A673 (cell line): ENCODE measurements around the gene SP8.

Source experiments
- EZH2 ChIP-seq: fragments of 200-600 bp; sonication (generic); IDR thresholded peaks from 2 replicates; pipeline ENCODE4 v1.6.1; 2017; ENCODE audit warnings: borderline replicate concordance, low read depth, mild to moderate bottlenecking, mixed read lengths, antibody characterized with exemption, low read length; ENCODE audit not compliant: poor library complexity, severe bottlenecking
- TF ChIP-seq, protein P1 (sequence below): fragments of 300-800, 200-600 bp; sonication (generic); conservative IDR thresholded peaks from 2 replicates; pipeline ENCODE4 v1.5.1; 2017; ENCODE audit warnings: low read depth, mild to moderate bottlenecking, antibody characterized with exemption, low read length, moderate library complexity, mixed read lengths

DNA sequence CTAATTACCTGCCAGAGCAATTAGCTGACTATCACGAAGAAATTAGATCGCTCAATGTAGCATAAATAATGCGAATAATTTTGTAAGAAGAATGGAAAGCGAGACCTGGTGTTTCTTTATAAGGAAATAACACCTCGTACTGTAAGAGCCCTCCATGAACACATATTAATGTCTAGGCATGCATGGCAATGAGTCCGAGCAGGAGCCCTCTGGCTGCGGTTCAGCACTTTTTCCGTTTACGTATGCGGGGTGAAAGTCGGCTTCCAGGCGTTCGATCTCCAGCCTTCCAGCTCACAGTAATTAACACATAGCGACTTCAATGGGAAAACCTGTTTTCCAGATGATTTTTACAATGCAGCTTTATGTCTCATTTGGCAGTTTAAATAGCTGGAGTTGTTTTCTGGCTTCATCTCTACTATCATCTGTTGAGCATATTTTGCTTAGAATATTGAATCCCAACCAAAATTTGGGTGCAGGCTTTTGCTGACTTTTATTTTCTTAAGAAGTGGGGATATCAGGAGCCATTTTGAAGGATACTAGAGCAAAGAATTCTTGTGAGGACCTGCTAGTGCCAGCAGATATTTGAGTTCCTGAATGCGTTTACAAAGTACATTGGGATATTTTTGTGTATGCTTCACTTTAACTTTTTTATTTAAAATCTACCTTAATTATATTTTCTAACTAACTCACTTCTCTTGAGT lies 7.2 kb upstream of the SP8 start:
- TF ChIP-seq, protein P1, sequence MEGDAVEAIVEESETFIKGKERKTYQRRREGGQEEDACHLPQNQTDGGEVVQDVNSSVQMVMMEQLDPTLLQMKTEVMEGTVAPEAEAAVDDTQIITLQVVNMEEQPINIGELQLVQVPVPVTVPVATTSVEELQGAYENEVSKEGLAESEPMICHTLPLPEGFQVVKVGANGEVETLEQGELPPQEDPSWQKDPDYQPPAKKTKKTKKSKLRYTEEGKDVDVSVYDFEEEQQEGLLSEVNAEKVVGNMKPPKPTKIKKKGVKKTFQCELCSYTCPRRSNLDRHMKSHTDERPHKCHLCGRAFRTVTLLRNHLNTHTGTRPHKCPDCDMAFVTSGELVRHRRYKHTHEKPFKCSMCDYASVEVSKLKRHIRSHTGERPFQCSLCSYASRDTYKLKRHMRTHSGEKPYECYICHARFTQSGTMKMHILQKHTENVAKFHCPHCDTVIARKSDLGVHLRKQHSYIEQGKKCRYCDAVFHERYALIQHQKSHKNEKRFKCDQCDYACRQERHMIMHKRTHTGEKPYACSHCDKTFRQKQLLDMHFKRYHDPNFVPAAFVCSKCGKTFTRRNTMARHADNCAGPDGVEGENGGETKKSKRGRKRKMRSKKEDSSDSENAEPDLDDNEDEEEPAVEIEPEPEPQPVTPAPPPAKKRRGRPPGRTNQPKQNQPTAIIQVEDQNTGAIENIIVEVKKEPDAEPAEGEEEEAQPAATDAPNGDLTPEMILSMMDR, result no peak
- TF ChIP-seq EZH2, result peak; percentile 92
